ENCODE results near the gene ATP2C2. TPM values are rescaled to one million over a fixed set of nuclear protein-coding genes. Genes with fewer than 3 reads are reported as not detected.

ATP2C2 gene
- total RNA-seq, 1 donor from 2014 or later = not detected

DNA sequence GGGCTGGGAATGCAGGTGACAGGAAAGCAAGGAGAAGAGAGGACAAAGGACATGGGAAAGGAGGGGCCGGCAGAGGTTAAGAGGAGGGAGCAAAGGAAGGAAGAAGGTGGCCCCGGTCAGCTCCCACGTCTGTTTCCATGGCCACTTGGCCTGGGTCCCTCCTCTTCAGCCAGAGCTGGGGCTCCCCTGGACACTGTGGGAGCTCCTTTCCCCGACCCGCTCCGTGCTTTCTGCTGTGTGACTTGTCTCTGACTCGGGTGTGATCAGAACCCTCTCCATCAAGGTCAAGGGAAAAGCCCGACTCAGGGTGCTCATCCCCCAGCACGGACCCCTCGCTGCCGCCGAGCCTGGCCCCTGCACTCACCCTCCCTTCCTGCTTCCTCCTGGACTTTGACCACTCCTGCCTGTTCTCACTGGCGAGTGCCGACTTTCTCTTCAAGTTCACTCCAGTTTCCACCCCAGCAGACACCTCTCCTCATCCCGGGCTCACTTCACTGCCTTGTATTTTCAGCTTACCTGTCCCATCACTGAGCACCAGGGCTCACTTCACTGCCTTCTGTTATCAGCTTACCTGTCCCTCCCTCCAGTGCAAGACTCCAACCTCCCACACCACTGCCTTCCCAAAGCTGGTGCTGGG is 74.9 kb downstream of the ATP2C2 start:
- H3K9me3 Mint-ChIP-seq = no peaks in the 10 kb centered on the region

DNA sequence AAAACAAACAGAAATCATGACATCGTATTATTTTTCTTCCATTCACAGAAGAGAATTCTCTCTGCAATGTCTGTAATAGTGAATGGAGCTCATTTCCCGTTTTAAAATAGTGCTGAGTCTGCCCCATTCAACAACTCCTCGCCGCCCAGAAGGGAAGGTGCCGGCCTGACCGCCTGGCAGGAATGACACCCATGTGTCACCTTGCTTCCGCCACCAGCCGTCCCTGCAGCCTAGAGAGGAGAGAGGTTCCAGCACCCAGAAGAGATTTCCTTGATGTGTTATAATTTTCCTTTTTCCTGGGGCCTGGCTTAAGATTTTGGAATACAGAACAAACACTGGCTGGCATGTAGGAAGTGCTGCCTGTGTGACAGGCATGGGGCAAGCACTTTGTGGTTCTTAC is 76.1 kb downstream of the ATP2C2 start:
- DNase-seq (no peak), ATAC-seq (ENCODE audit: low read depth) (no peak)
- Mint-ChIP-seq H3K27me3 (peaks cover 28% of the 10 kb centered on the region), H3K36me3 (ENCODE audit: low read depth) (no peaks in the 10 kb centered on the region), H3K4me1 (no peaks in the 10 kb centered on the region), H3K4me3 (no peak overlapping the region), H3K9me3 (no peaks in the 10 kb centered on the region), H3K27ac (no peak overlapping the region)
- intact Hi-C loops (cut with micrococcal nuclease) = no loop called here
- POLR2A ChIA-PET = no interaction called here
- CTCF ChIA-PET = no interaction called here
- TF ChIP-seq CTCF (IDR thresholded peaks at IDR 0.05) = no peak

More for the DNA sequence above, 74.9 kb downstream of the ATP2C2 start:
- Mint-ChIP-seq H3K27ac (no peak overlapping the region), H3K36me3 (ENCODE audit: low read depth) (no peaks in the 10 kb centered on the region), H3K4me3 (no peak overlapping the region), H3K4me1 (no peaks in the 10 kb centered on the region), H3K27me3 (peaks cover 26% of the 10 kb centered on the region)
- no peak for TF ChIP-seq CTCF (IDR thresholded peaks at IDR 0.05)
- ATAC-seq (ENCODE audit: low read depth) (no peak), DNase-seq (no peak)
- ChIA-PET POLR2A (no interaction called here), CTCF (no interaction called here)
- intact Hi-C loops (cut with micrococcal nuclease) = no loop called here

DNA sequence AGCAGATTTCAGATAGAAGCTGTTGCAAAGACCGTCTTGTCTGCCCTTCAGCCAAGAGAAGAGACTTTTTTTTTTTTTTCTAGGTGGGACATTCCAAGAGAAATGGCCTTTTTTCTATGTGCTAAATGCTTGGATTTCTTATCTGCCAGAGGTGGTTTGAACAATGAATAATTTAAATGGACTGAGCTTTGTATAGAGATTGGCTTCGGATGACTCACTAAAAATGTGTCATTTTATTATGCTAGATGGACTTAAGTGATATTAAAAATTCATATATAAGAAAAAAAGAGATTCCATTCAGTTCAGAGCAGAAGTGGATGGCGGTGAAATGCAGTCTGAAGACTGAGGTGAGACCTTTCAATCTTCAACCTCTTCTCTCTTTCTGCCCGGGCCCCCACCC is 77.7 kb downstream of the ATP2C2 start:
- ChIA-PET CTCF (no interaction called here), POLR2A (no interaction called here)
- no peak for TF ChIP-seq CTCF (IDR thresholded peaks at IDR 0.05)
- intact Hi-C loops (cut with micrococcal nuclease) = no loop called here
- H3K4me1 Mint-ChIP-seq = no peaks in the 10 kb centered on the region
- no peak overlapping the region for H3K27ac Mint-ChIP-seq
- ATAC-seq (ENCODE audit: low read depth) = no peak
- no peak overlapping the region for H3K4me3 Mint-ChIP-seq
- H3K27me3 Mint-ChIP-seq = peaks cover 23% of the 10 kb centered on the region
- DNase-seq = no peak
- peaks cover 2% of the 10 kb centered on the region for H3K9me3 Mint-ChIP-seq
- H3K36me3 Mint-ChIP-seq (ENCODE audit: low read depth) = no peaks in the 10 kb centered on the region

- CTCF ChIA-PET = no interaction called here
- Mint-ChIP-seq H3K27me3 (peaks cover 21% of the 10 kb centered on the region), H3K27ac (no peak overlapping the region), H3K4me1 (no peaks in the 10 kb centered on the region), H3K4me3 (no peak overlapping the region), H3K36me3 (ENCODE audit: low read depth) (no peaks in the 10 kb centered on the region), H3K9me3 (peaks cover 2% of the 10 kb centered on the region)
- DNase-seq (no peak), ATAC-seq (ENCODE audit: low read depth) (no peak)
- TF ChIP-seq CTCF (IDR thresholded peaks at IDR 0.05) = no peak
- intact Hi-C loops (cut with micrococcal nuclease) = no loop called here
- POLR2A ChIA-PET = no interaction called here
Observed at GRCh38 chr16:84446596-84447392, 78.5 kb downstream of the ATP2C2 start.

- no peak for DNase-seq
- Mint-ChIP-seq H3K36me3 (ENCODE audit: low read depth) (no peaks in the 10 kb centered on the region), H3K4me3 (no peak overlapping the region), H3K27ac (no peak overlapping the region), H3K27me3 (peaks cover 11% of the 10 kb centered on the region), H3K9me3 (peaks cover 2% of the 10 kb centered on the region), H3K4me1 (no peaks in the 10 kb centered on the region)
- POLR2A ChIA-PET = no interaction called here
- TF ChIP-seq CTCF (IDR thresholded peaks at IDR 0.05) = no peak
- ATAC-seq (ENCODE audit: low read depth) = no peak
- intact Hi-C loops (cut with micrococcal nuclease) = no loop called here
- CTCF ChIA-PET = no interaction called here
Observed at GRCh38 chr16:84448444-84448843, 80.1 kb downstream of the ATP2C2 start.

All from activated B cell treated with CpG ODN at 0.5 μM for 24 hours (primary cell).